SK-N-SH (cell line): ENCODE data around the gene HSD3B2. TPM values are rescaled to one million over a fixed set of nuclear protein-coding genes. Genes with fewer than 3 reads are reported as not detected.

Experiments
- CTCF ChIA-PET: fragments of 300-600, 350-600 bp; formaldehyde crosslinking; extraction: SDS; loops from one replicate; lab custom pipeline; 2021; lab: Yijun Ruan, JAX
- POLR2A ChIA-PET: fragments of 350-600 bp; sonication (Branson Sonifier 250); formaldehyde crosslinking; extraction: SDS; loops from one replicate; lab custom pipeline; 2020; ENCODE audit warnings: antibody characterized with exemption, inconsistent platforms; lab: Yijun Ruan, JAX
- DNase-seq: peaks from one replicate; pipeline ENCODE4 v3.0.0; 2012
- H2AFZ ChIP-seq: fragments of 200-600 bp; sonication (generic); 2 replicates; pipeline ENCODE4 v1.8.1; 2016; ENCODE audit warnings: antibody characterized with exemption, mild to moderate bottlenecking, low read depth
- H3F3A ChIP-seq: fragments of 200-600 bp; sonication (generic); replicated peaks from 2 replicates; pipeline ENCODE3; 2016; ENCODE audit warnings: antibody characterized with exemption, mild to moderate bottlenecking; ENCODE audit not compliant: insufficient read depth
- H3K27ac ChIP-seq, 2 experiments: fragments of 200-500 bp in 1 of 2; fragments of 200-600 bp in 1 of 2; sonication (Bioruptor generic) in 1 of 2; sonication (generic), shearing (Covaris generic) in 1 of 2; 2 replicates each; pipeline versions ENCODE4 v1.5.1 to v1.6.1; 2014 to 2016; ENCODE audit warnings: low read depth in 2 of 2, inconsistent platforms in 1 of 2, low read length in 1 of 2, mild to moderate bottlenecking in 1 of 2, mixed read lengths in 1 of 2
- H3K27me3 ChIP-seq: fragments of 200-600 bp; sonication (generic), shearing (Covaris generic); 2 replicates; pipeline ENCODE4 v1.6.1; 2016; ENCODE audit warnings: mixed run types; ENCODE audit not compliant: insufficient read depth
- H3K36me3 ChIP-seq, 2 experiments: fragments of 200-500 bp in 1 of 2; fragments of 200-600 bp in 1 of 2; sonication (Bioruptor generic) in 1 of 2; sonication (generic) in 1 of 2; replicated peaks in 1 of 2; 2 replicates each; pipeline versions ENCODE3 to v1.5.1; 2014 to 2016; ENCODE audit warnings: low read length in 1 of 2, mild to moderate bottlenecking in 1 of 2; ENCODE audit not compliant: insufficient read depth in 2 of 2, control insufficient read depth in 1 of 2
- H3K4me1 ChIP-seq, 2 experiments: fragments of 200-500 bp in 1 of 2; fragments of 200-600 bp in 1 of 2; sonication (Bioruptor generic) in 1 of 2; sonication (generic), shearing (Covaris generic) in 1 of 2; 2 replicates each; pipeline versions ENCODE4 v1.5.1 to v1.6.1; 2014 to 2016; ENCODE audit warnings: low read depth in 1 of 2, low read length in 1 of 2, mixed run types in 1 of 2; ENCODE audit not compliant: insufficient read depth in 2 of 2, control insufficient read depth in 1 of 2
- H3K4me2 ChIP-seq: fragments of 200-600 bp; sonication (generic), shearing (Covaris generic); 2 replicates; pipeline ENCODE4 v1.6.1; 2017; ENCODE audit warnings: mixed run types
- H3K4me3 ChIP-seq, 2 experiments: fragments of 200-500 bp in 1 of 2; fragments of 200-600 bp in 1 of 2; sonication (Bioruptor generic) in 1 of 2; sonication (generic), shearing (Covaris generic) in 1 of 2; 2 replicates each; pipeline versions ENCODE4 v1.5.1 to v1.8.1; 2014 to 2016; ENCODE audit warnings: low read depth in 2 of 2, inconsistent platforms in 1 of 2, low read length in 1 of 2, mild to moderate bottlenecking in 1 of 2, mixed read lengths in 1 of 2, moderate library complexity in 1 of 2
- H3K79me2 ChIP-seq: fragments of 200-600 bp; sonication (generic); 2 replicates; pipeline ENCODE4 v1.8.1; 2017; ENCODE audit warnings: mild to moderate bottlenecking; ENCODE audit not compliant: insufficient read depth
- H3K9ac ChIP-seq: fragments of 200-600 bp; sonication (generic); 2 replicates; pipeline ENCODE4 v1.6.1; 2017; ENCODE audit warnings: mixed run types
- H3K9me2 ChIP-seq: fragments of 200-600 bp; sonication (generic); 2 replicates; pipeline ENCODE4 v1.6.1; 2017; ENCODE audit warnings: mixed run types
- H3K9me3 ChIP-seq: fragments of 200-600 bp; sonication (generic); 2 replicates; pipeline ENCODE4 v1.6.1; 2017; ENCODE audit warnings: mixed run types, mild to moderate bottlenecking, moderate library complexity
- H4K20me1 ChIP-seq: fragments of 200-600 bp; sonication (generic); 2 replicates; pipeline ENCODE4 v1.6.1; 2017; ENCODE audit warnings: mild to moderate bottlenecking, mixed run types; ENCODE audit not compliant: insufficient read depth
- CHD2 ChIP-seq: fragments of 150-350 bp; IDR thresholded peaks from 2 replicates; pipeline ENCODE4 v1.6.1; 2018; ENCODE audit warnings: low read length; ENCODE audit not compliant: partially characterized antibody
- EZH2phosphoT487 ChIP-seq: fragments of 200-600 bp; sonication (generic); IDR thresholded peaks from 2 replicates; pipeline ENCODE4 v1.6.1; 2017; ENCODE audit warnings: low read depth, mixed run types, mild to moderate bottlenecking, antibody characterized with exemption, moderate library complexity, borderline replicate concordance
- GATA2 ChIP-seq: sonication (generic); formaldehyde crosslinking; IDR thresholded peaks from 2 replicates; pipeline ENCODE4 v1.5.0; 2020; ENCODE audit warnings: mild to moderate bottlenecking, missing genetic modification reagents
- JUND ChIP-seq: IDR thresholded peaks from 2 replicates; pipeline ENCODE4 v1.4.0; 2012
- MAX ChIP-seq: IDR thresholded peaks from 2 replicates; pipeline ENCODE4 v1.4.0; 2012; ENCODE audit warnings: low read depth
- MXI1 ChIP-seq: IDR thresholded peaks from 2 replicates; pipeline ENCODE4 v1.6.1; 2012; ENCODE audit warnings: mild to moderate bottlenecking, low read depth, low read length, improper control_type of control experiment
- NFIC ChIP-seq: IDR thresholded peaks from 2 replicates; pipeline ENCODE4 v1.4.0; 2012; ENCODE audit warnings: borderline replicate concordance
- PBX3 ChIP-seq: IDR thresholded peaks from 2 replicates; pipeline ENCODE4; 2012
- POLR2AphosphoS5 ChIP-seq: IDR thresholded peaks from 2 replicates; pipeline ENCODE4 v1.6.1; 2012; ENCODE audit warnings: low read depth, low read length
- RCOR1 ChIP-seq: fragments of 150-350 bp; IDR thresholded peaks from 2 replicates; pipeline ENCODE4 v1.6.1; 2017; ENCODE audit warnings: antibody characterized with exemption, low read length
- RXRA ChIP-seq: IDR thresholded peaks from 2 replicates; pipeline ENCODE4 v1.4.0; 2012; ENCODE audit warnings: low read depth, mild to moderate bottlenecking, borderline replicate concordance
- SIN3A ChIP-seq: IDR thresholded peaks from 2 replicates; pipeline ENCODE4 v1.6.1; 2012; ENCODE audit warnings: low read depth, mild to moderate bottlenecking, low read length, moderate library complexity, borderline replicate concordance
- SMC3 ChIP-seq: IDR thresholded peaks from 2 replicates; pipeline ENCODE4 v1.6.1; 2012; ENCODE audit warnings: low read depth, low read length, improper control_type of control experiment
- TAF1 ChIP-seq: IDR thresholded peaks from 2 replicates; pipeline ENCODE4 v1.6.1; 2012; ENCODE audit warnings: low read depth, mild to moderate bottlenecking, low read length, moderate library complexity, borderline replicate concordance
- USF2 ChIP-seq: fragments of 150-350 bp; IDR thresholded peaks from 2 replicates; pipeline ENCODE4 v1.6.1; 2017; ENCODE audit warnings: antibody characterized with exemption, low read length, low read depth, borderline replicate concordance
- YY1 ChIP-seq: IDR thresholded peaks from 2 replicates; pipeline ENCODE4 v1.4.0; 2012; ENCODE audit warnings: low read depth, mild to moderate bottlenecking
- ZBTB33 ChIP-seq: IDR thresholded peaks from 2 replicates; pipeline ENCODE4 v1.4.0; 2012; ENCODE audit warnings: low read depth, borderline replicate concordance
- WGBS: methylation state at CpG from one replicate; pipeline ENCODE4 v1.1.6; 2017; ENCODE audit warnings: low lambda C conversion rate; 5-methylcytosine and 5-hydroxymethylcytosine counted together
- polyA plus RNA-seq, 3 experiments: library from polyadenylated mRNA; depleted of rRNA; stranded (reverse); fragments of >200 nt; gene quantifications; 2 replicates each; pipeline ENCODE4 v1.2.3, GENCODE V29; 2012

Gene HSD3B2
- polyA plus RNA-seq, 1 of the 3 experiments (the other 2 are of a cell fraction): not detected

- TF ChIP-seq SMC3: no peak
These were observed 46.4 kb upstream of the HSD3B2 start, which contains the start of gene HAO2 (continued) for GRCh38 chr1:119368554-119368953.

GRCh38 chr1:119370748-119371147, 44.2 kb upstream of the HSD3B2 start:
- no peak overlapping the region for H3K4me3 ChIP-seq
- no peaks in the 10 kb centered on the region for H3K36me3 ChIP-seq
- no peak overlapping the region for H3K27ac ChIP-seq
- TF ChIP-seq SIN3A (no peak), ZBTB33 (no peak), EZH2phosphoT487 (no peak), NFIC (no peak), JUND (no peak)
- no peaks in the 10 kb centered on the region for H3K79me2 ChIP-seq
- no peaks in the 10 kb centered on the region for H3K9me3 ChIP-seq
- peaks cover 15% of the 10 kb centered on the region for H3K27me3 ChIP-seq
- DNase-seq: no peak
- H3K4me1 ChIP-seq: no peaks in the 10 kb centered on the region; a peak in 1 of 4 replicates
- no peak overlapping the region for H3K9ac ChIP-seq
- H2AFZ ChIP-seq: no peak overlapping the region
- WGBS: 9% methylated on average over 2 of the region's 2 CpGs
- POLR2A ChIA-PET: no interaction called here
- H3K9me2 ChIP-seq: no peaks in the 10 kb centered on the region
- H3F3A ChIP-seq: no peaks in the 10 kb centered on the region
- no peak overlapping the region for H3K4me2 ChIP-seq
- H4K20me1 ChIP-seq: no peaks in the 10 kb centered on the region
- CTCF ChIA-PET: no interaction called here

- H2AFZ ChIP-seq: no peak overlapping the region
- 2% methylated on average over 2 of the region's 2 CpGs for WGBS
- CTCF ChIA-PET: no interaction called here
These were observed 43.1 kb upstream of the HSD3B2 start for GRCh38 chr1:119371815-119372214.

More at GRCh38 chr1:119371815-119372214, 43.1 kb upstream of the HSD3B2 start:
- Histone ChIP-seq H3K27ac (no peak overlapping the region), H3F3A (no peaks in the 10 kb centered on the region), H3K4me3 (no peak overlapping the region), H3K9me3 (no peaks in the 10 kb centered on the region), H4K20me1 (no peaks in the 10 kb centered on the region), H3K4me2 (no peak overlapping the region), H3K4me1 (no peaks in the 10 kb centered on the region; a peak in 1 of 4 replicates), H3K9ac (no peak overlapping the region), H3K9me2 (no peaks in the 10 kb centered on the region), H3K36me3 (no peaks in the 10 kb centered on the region)
- POLR2A ChIA-PET: no interaction called here
- no peak for DNase-seq
- TF ChIP-seq RXRA (no peak), MAX (no peak), NFIC (no peak), TAF1 (no peak), GATA2 (no peak), RCOR1 (no peak), EZH2phosphoT487 (no peak), MXI1 (no peak), YY1 (no peak), CHD2 (no peak), SIN3A (no peak), USF2 (no peak), POLR2AphosphoS5 (no peak), JUND (no peak), PBX3 (no peak)
- TF ChIP-seq, all 33 proteins: peak for 0
- H3K27me3 ChIP-seq: peaks cover 7% of the 10 kb centered on the region
- H3K79me2 ChIP-seq: no peaks in the 10 kb centered on the region
